ENCODE data around the gene NMNAT2. TPM values are rescaled to one million over a fixed set of nuclear protein-coding genes. Genes with fewer than 3 reads are reported as not detected.
"Not testable (repeated sequence)": the region's sequence is repeated elsewhere in the genome, so short reads cannot be mapped to it uniquely, and the experiment has no call there.

NMNAT2 gene
- total RNA-seq, 2 donors from 2014 or later: 0.27 to 1.4 TPM

- intact Hi-C loops (cut with DNase I): no loop called here
- TF ChIP-seq CTCF (IDR thresholded peaks at IDR 0.05): no peak
- no peaks in the 10 kb centered on the region for H3K27me3 ChIP-seq
These were observed 17.3 kb upstream of the NMNAT2 start for GRCh38 chr1:183435497-183435896.

GRCh38 chr1:183433703-183434102, 15.5 kb upstream of the NMNAT2 start:
- no peak for TF ChIP-seq CTCF (IDR thresholded peaks at IDR 0.05)
- Histone ChIP-seq H3K4me1 (no peaks in the 10 kb centered on the region), H3K4me3 (no peak overlapping the region), H3K27ac (no peak overlapping the region), H3K9me3 (no peaks in the 10 kb centered on the region), H3K36me3 (no peaks in the 10 kb centered on the region), H3K27me3 (no peaks in the 10 kb centered on the region), H3K9ac (ENCODE audit: low read depth in 2 of 2, low read length in 2 of 2) (no peak overlapping the region)
- DNase-seq: no peak
- intact Hi-C loops (cut with DNase I): no loop called here

More at GRCh38 chr1:183435497-183435896, 17.3 kb upstream of the NMNAT2 start:
- Histone ChIP-seq H3K4me3 (no peak overlapping the region), H3K9me3 (no peaks in the 10 kb centered on the region), H3K27ac (no peak overlapping the region), H3K36me3 (no peaks in the 10 kb centered on the region), H3K4me1 (no peaks in the 10 kb centered on the region), H3K9ac (ENCODE audit: low read depth in 2 of 2, low read length in 2 of 2) (no peak overlapping the region)
- DNase-seq: no peak

- Histone ChIP-seq H3K4me1 (no peaks in the 10 kb centered on the region), H3K36me3 (no peaks in the 10 kb centered on the region), H3K4me3 (no peak overlapping the region), H3K9me3 (no peaks in the 10 kb centered on the region), H3K9ac (ENCODE audit: low read depth in 2 of 2, low read length in 2 of 2) (no peak overlapping the region), H3K27ac (peak overlapping the region; percentile 24), H3K27me3 (no peaks in the 10 kb centered on the region)
- intact Hi-C loops (cut with DNase I): no loop called here
- TF ChIP-seq CTCF (IDR thresholded peaks at IDR 0.05): no peak
- peak; percentile 28 for DNase-seq
These were observed 14.3 kb upstream of the NMNAT2 start for GRCh38 chr1:183432548-183432875.

- no peak for DNase-seq
- Histone ChIP-seq H3K27ac (no peak overlapping the region), H3K9me3 (no peaks in the 10 kb centered on the region), H3K4me3 (no peak overlapping the region), H3K9ac (ENCODE audit: low read depth in 2 of 2, low read length in 2 of 2) (no peak overlapping the region), H3K4me1 (no peaks in the 10 kb centered on the region), H3K27me3 (no peaks in the 10 kb centered on the region), H3K36me3 (no peaks in the 10 kb centered on the region)
- intact Hi-C loops (cut with DNase I): no loop called here
- no peak for TF ChIP-seq CTCF (IDR thresholded peaks at IDR 0.05)
These were observed 13.8 kb upstream of the NMNAT2 start for GRCh38 chr1:183431840-183432547.

GRCh38 chr1:183427591-183427990, 9.4 kb upstream of the NMNAT2 start:
- H3K4me3 ChIP-seq; DNase-seq; H3K27ac ChIP-seq; H3K4me1 ChIP-seq; H3K36me3 ChIP-seq; H3K27me3 ChIP-seq; H3K9me3 ChIP-seq; intact Hi-C loops (cut with DNase I); H3K9ac ChIP-seq (ENCODE audit: low read depth in 2 of 2, low read length in 2 of 2): not testable (repeated sequence)

- DNase-seq: no peak
- Histone ChIP-seq H3K27me3 (peaks cover 10% of the 10 kb centered on the region), H3K36me3 (no peaks in the 10 kb centered on the region), H3K4me3 (no peak overlapping the region), H3K9me3 (no peaks in the 10 kb centered on the region), H3K27ac (no peak overlapping the region), H3K9ac (ENCODE audit: low read depth in 2 of 2, low read length in 2 of 2) (no peak overlapping the region), H3K4me1 (no peaks in the 10 kb centered on the region)
- intact Hi-C loops (cut with DNase I): no loop called here
- TF ChIP-seq CTCF (IDR thresholded peaks at IDR 0.05): no peak
These were observed 6.5 kb upstream of the NMNAT2 start for GRCh38 chr1:183424691-183425090.

Data from colonic mucosa (tissue), 4 donors.